IMR-90 (cell line): ENCODE results near the gene CELSR1. TPM values are rescaled to one million over a fixed set of nuclear protein-coding genes. Genes with fewer than 3 reads are reported as not detected.

Experiments
- ATAC-seq: fragments of 200-7000 bp; cut with Tn5 transposase; 2 replicates; pipeline ENCODE4 v1.9.1; 2020; ENCODE audit warnings: low read depth, mild to moderate bottlenecking, moderate library complexity
- BruUV-seq: library from RNA; stranded (reverse); fragments of 400-500 nt; replicated peaks from 2 replicates; lab custom pipeline; 2021; lab: Mats Ljungman, UMichigan
- CTCF ChIA-PET: fragments of 300-600 bp; formaldehyde crosslinking; extraction: SDS; loops from one replicate; lab custom pipeline; 2021; ENCODE audit warnings: antibody characterized with exemption; lab: Yijun Ruan, JAX
- POLR2A ChIA-PET: fragments of 300-600 bp; sonication (Branson Sonifier 250); formaldehyde crosslinking; loops from one replicate; lab custom pipeline; 2022; ENCODE audit warnings: antibody characterized with exemption; ENCODE audit not compliant: unreplicated experiment; lab: Charles Lee
- DNase-seq: peaks from one replicate; pipeline ENCODE4 v3.0.0; 2013
- H2AFZ ChIP-seq: replicated peaks from 2 replicates; pipeline ENCODE3; 2013; ENCODE audit warnings: low read length, mild to moderate bottlenecking; ENCODE audit not compliant: poor library complexity
- H2AK5ac ChIP-seq: 2 replicates; pipeline ENCODE4 v1.6.1; 2013; ENCODE audit warnings: low read depth, low read length, inconsistent platforms
- H2AK9ac ChIP-seq: replicated peaks from 2 replicates; pipeline ENCODE3; 2013; ENCODE audit warnings: mild to moderate bottlenecking, low read depth, low read length, moderate library complexity; ENCODE audit not compliant: poor library complexity
- H2BK120ac ChIP-seq: 2 replicates; pipeline ENCODE4 v1.6.1; 2013; ENCODE audit warnings: low read depth, low read length, inconsistent platforms
- H2BK15ac ChIP-seq: 3 replicates; pipeline ENCODE4 v1.6.1; 2013; ENCODE audit warnings: low read depth, low read length, inconsistent platforms
- H2BK20ac ChIP-seq: 2 replicates; pipeline ENCODE4 v1.6.1; 2013; ENCODE audit warnings: low read depth, mild to moderate bottlenecking, inconsistent platforms, low read length, moderate library complexity
- H2BK5ac ChIP-seq: 2 replicates; pipeline ENCODE4 v1.6.1; 2013; ENCODE audit warnings: mild to moderate bottlenecking, low read depth, low read length, inconsistent platforms; ENCODE audit not compliant: poor library complexity, severe bottlenecking
- H3K14ac ChIP-seq: replicated peaks from 2 replicates; pipeline ENCODE4 v1.6.1; 2013; ENCODE audit warnings: low read depth, low read length, inconsistent platforms
- H3K18ac ChIP-seq: 2 replicates; pipeline ENCODE4 v1.6.1; 2013; ENCODE audit warnings: low read depth, low read length, control low read depth
- H3K23ac ChIP-seq: 2 replicates; pipeline ENCODE4 v1.6.1; 2013; ENCODE audit warnings: low read depth, low read length, inconsistent platforms
- H3K27ac ChIP-seq: 2 replicates; pipeline ENCODE4 v1.5.1; 2013; ENCODE audit warnings: mild to moderate bottlenecking, control low read depth, low read length; ENCODE audit not compliant: insufficient read depth
- H3K27me3 ChIP-seq: 2 replicates; pipeline ENCODE4 v1.6.1; 2013; ENCODE audit warnings: low read length; ENCODE audit not compliant: control insufficient read depth, insufficient read depth
- H3K36me3 ChIP-seq: 2 replicates; pipeline ENCODE4 v1.6.1; 2013; ENCODE audit warnings: low read length, mixed read lengths; ENCODE audit not compliant: control insufficient read depth, insufficient read depth
- H3K4ac ChIP-seq: 2 replicates; pipeline ENCODE4 v1.6.1; 2013; ENCODE audit warnings: low read depth, low read length, inconsistent platforms
- H3K4me1 ChIP-seq: 2 replicates; pipeline ENCODE4 v1.6.1; 2013; ENCODE audit warnings: low read length, mixed read lengths; ENCODE audit not compliant: control insufficient read depth, insufficient read depth
- H3K4me2 ChIP-seq: 2 replicates; pipeline ENCODE4 v1.6.1; 2013; ENCODE audit warnings: low read depth, mild to moderate bottlenecking, control low read depth, low read length, moderate library complexity
- H3K4me3 ChIP-seq: 2 replicates; pipeline ENCODE4 v1.5.1; 2013; ENCODE audit warnings: low read depth, mild to moderate bottlenecking, control low read depth, low read length, moderate library complexity; ENCODE audit not compliant: insufficient read depth
- H3K56ac ChIP-seq: 2 replicates; pipeline ENCODE4 v1.6.1; 2013; ENCODE audit warnings: low read length, inconsistent platforms; ENCODE audit not compliant: insufficient read depth; ENCODE audit errors: extremely low read depth
- H3K79me1 ChIP-seq, 2 experiments: 2 replicates each; pipeline ENCODE4 v1.6.1; 2013; ENCODE audit warnings: low read length in 2 of 2, inconsistent platforms in 1 of 2, low read depth in 1 of 2
- H3K9ac ChIP-seq: 2 replicates; pipeline ENCODE4 v1.6.1; 2013; ENCODE audit warnings: low read depth, low read length, control low read depth
- H3K9me1 ChIP-seq: 2 replicates; pipeline ENCODE4 v1.6.1; 2013; ENCODE audit warnings: low read length, inconsistent platforms; ENCODE audit not compliant: insufficient read depth
- H3K9me3 ChIP-seq: 2 replicates; pipeline ENCODE4 v1.6.1; 2013; ENCODE audit warnings: low read length; ENCODE audit not compliant: control insufficient read depth, insufficient read depth
- H4K20me1 ChIP-seq: 2 replicates; pipeline ENCODE4 v1.6.1; 2013; ENCODE audit warnings: low read length, inconsistent platforms; ENCODE audit not compliant: insufficient read depth
- H4K5ac ChIP-seq: 2 replicates; pipeline ENCODE4 v1.6.1; 2013; ENCODE audit warnings: mild to moderate bottlenecking, low read depth, low read length, control low read depth
- H4K8ac ChIP-seq, 2 experiments: 2 replicates each; pipeline ENCODE4 v1.6.1; 2013; ENCODE audit warnings: low read depth in 2 of 2, low read length in 2 of 2, control low read depth in 1 of 2, inconsistent platforms in 1 of 2
- H4K91ac ChIP-seq: 2 replicates; pipeline ENCODE4 v1.6.1; 2013; ENCODE audit warnings: low read depth, low read length, inconsistent platforms; ENCODE audit not compliant: insufficient read depth
- CTCF ChIP-seq: conservative IDR thresholded peaks from 2 replicates; pipeline ENCODE4 v1.5.1; 2012; ENCODE audit warnings: mild to moderate bottlenecking, low read depth, low read length, improper control_type of control experiment
- RAD21 ChIP-seq: IDR thresholded peaks from 2 replicates; pipeline ENCODE4 v1.6.1; 2012; ENCODE audit warnings: low read length, improper control_type of control experiment
- RCOR1 ChIP-seq: IDR thresholded peaks from 2 replicates; pipeline ENCODE4 v1.6.1; 2012; ENCODE audit warnings: mild to moderate bottlenecking, low read length, improper control_type of control experiment; ENCODE audit not compliant: insufficient replicate concordance
- WGBS, 2 experiments: methylation state at CpG; one replicate each; pipeline versions ENCODE4 v1.1.5 to v1.1.7; 2013; ENCODE audit warnings: missing lambda C conversion rate in 2 of 2; ENCODE audit not compliant: insufficient read length in 1 of 2; ENCODE audit errors: extremely low coverage in 2 of 2; 5-methylcytosine and 5-hydroxymethylcytosine counted together
- dilution Hi-C: fragments of 300-500 bp; cut with HindIII; formaldehyde crosslinking; loops from one replicate; pipeline ENCODE4 v1.14.3; 2018; ENCODE audit warnings: low sequenced_read_pairs; ENCODE audit not compliant: unreplicated experiment
- in situ Hi-C: fragments of 300-500 bp; cut with MboI; formaldehyde crosslinking; loops from 3 replicates; pipeline ENCODE4 v1.14.3; 2019; ENCODE audit warnings: low sequenced_read_pairs, inconsistent platforms, mixed read lengths
- intact Hi-C: fragments of 100-400 bp; cut with micrococcal nuclease; formaldehyde crosslinking; loops from 2 replicates; pipeline ENCODE4 v1.10.0; 2022
- polyA plus RNA-seq, 3 experiments: library from polyadenylated mRNA; depleted of rRNA; stranded (reverse); fragments of >200 nt; gene quantifications; 2 replicates each; pipeline ENCODE4 v1.2.3, GENCODE V29; 2012; ENCODE audit warnings: low replicate concordance in 1 of 3
- total RNA-seq: library from RNA; depleted of rRNA; stranded (reverse); fragments of >200 nt; gene quantifications from 2 replicates; pipeline ENCODE4 v1.2.3, GENCODE V29; 2012

CELSR1 gene
- total and polyA plus RNA-seq, 2 of the 4 experiments (the other 2 are of a cell fraction) = 0.36 to 0.82 TPM

GRCh38 chr22:46358766-46359165, 178.7 kb downstream of the CELSR1 start:
- intact Hi-C loops = no loop called here
- Histone ChIP-seq H2BK20ac (no peak overlapping the region), H3K4me3 (no peak overlapping the region), H3K9me1 (no peaks in the 10 kb centered on the region), H3K4ac (no peak overlapping the region), H2BK5ac (no peak overlapping the region), H3K4me2 (no peak overlapping the region), H2AFZ (no peak overlapping the region), H2AK9ac (no peak overlapping the region), H2BK120ac (no peak overlapping the region), H3K79me1 (no peaks in the 10 kb centered on the region), H3K36me3 (peaks cover 28% of the 10 kb centered on the region), H3K9ac (no peak overlapping the region), H3K9me3 (no peaks in the 10 kb centered on the region), H3K27me3 (peaks cover 2% of the 10 kb centered on the region; the same call in 1 of the 2 replicates), H3K27ac (no peak overlapping the region), H3K18ac (no peak overlapping the region), H4K8ac (no peak overlapping the region), H2BK15ac (no peak overlapping the region), H2AK5ac (no peak overlapping the region), H3K56ac (no peak overlapping the region), H4K91ac (no peak overlapping the region), H3K4me1 (no peaks in the 10 kb centered on the region), H3K14ac (no peak overlapping the region), H4K5ac (no peak overlapping the region), H4K20me1 (peaks cover 15% of the 10 kb centered on the region), H3K23ac (no peak overlapping the region)
- DNase-seq = no peak
- TF ChIP-seq RAD21 (no peak), RCOR1 (no peak), CTCF (no peak)
- no TSS peak for BruUV-seq
- ChIA-PET CTCF (interaction anchor here (0.7 kb wide), 1 partner anchor 9 kb away, joined by 3 read pairs; no protein-coding TSS in a partner anchor), POLR2A (no interaction called here)
- no peak for ATAC-seq
- 95% methylated on average over 3 of the region's 6 CpGs; no CpG with 5 or more reads in 1 of the 2 experiments for WGBS, 2 experiments
- in situ Hi-C loops = no loop called here
- dilution Hi-C loops = no loop called here
